GDM1 (cell line): ENCODE results near the gene DLG2.
"Not testable (repeated sequence)": the region's sequence is repeated elsewhere in the genome, so short reads cannot be mapped to it uniquely, and the experiment has no call there.

ENCODE experiments used
- DNase-seq: peaks from one replicate; lab custom pipeline; 2025; lab: John Stamatoyannopoulos, UW

DLG2 gene

DNA sequence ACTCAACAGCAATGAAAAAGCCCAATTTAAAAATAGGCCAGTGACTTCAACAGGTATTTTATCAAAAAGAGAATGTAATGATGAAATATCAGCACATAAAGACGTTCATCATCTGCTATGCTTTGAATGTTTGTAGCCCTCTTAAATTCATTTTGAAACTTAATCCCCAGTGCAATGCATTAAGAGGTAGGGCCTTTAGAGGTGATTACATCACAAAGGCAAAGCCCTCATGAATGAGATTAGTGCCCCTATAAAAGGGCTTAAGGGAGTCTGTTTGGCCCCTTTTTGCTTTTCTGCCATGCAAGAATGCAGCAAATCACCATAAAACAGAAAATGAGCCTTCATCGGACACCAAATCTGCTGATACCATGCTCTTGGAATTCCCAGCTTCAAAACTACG is 637.0 kb downstream of the DLG2 start:
- DNase-seq, result no peak

DNA sequence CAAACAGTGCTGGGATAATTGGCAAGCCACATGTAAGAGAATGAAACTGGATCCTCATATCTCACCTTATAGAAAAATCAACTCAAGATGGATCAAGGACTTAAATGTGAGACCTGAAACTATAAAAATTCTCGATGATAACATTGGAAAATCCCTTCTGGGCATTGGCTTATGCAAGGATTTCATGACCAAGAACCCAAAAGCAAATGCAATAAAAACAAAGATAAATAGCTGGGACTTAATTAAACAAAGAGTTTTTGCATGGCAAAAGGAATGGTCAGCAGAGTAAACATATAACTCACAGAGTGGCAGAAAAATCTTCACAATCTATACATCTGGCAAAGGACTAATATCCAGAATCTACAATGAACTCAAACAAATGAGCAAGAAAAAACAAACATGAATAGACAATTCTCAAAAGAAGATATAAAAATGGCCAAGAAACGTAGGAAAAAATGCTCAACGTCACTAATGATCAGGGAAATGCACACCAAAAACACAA is 639.4 kb downstream of the DLG2 start:
- DNase-seq, result not testable (repeated sequence)

DNA sequence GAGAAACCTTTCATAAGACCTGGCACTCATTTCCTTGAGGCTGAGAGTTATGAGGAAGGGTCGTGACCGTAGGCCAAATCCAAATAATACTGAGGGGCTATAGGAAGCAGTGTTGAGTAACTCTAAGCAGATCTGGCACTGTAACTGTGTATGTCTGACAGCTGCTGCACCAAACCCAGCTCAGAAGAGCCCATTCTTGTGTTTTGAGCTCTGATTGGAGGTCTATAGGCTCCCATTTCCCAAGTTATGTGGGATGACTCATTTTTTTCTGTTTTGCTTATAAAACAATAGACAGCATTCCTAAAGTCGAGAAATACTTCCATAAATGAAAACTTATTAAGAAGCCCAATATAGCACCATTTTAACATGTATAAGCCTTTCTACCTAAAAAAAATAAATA is 645.8 kb downstream of the DLG2 start:
- DNase-seq, result no peak

DNA sequence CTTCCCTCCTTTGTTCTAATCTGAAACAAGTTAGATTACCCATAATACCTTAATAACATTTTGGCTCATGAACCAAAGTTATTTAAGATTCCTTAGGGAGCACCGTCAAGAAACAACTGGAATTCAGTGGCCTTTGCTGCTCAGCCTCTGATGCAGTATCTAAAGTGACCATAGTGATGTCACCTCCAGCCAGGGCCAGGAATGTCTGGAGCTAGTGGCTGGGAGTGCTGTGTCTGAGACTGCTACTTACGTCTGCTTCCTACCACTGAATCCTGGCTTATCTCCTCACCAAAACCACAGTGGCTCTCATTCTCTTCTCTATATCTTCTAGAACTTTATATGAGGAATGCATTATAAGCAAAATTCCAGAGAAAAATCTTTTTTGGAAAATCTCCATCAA is 658.0 kb downstream of the DLG2 start:
- no peak for DNase-seq

DNA sequence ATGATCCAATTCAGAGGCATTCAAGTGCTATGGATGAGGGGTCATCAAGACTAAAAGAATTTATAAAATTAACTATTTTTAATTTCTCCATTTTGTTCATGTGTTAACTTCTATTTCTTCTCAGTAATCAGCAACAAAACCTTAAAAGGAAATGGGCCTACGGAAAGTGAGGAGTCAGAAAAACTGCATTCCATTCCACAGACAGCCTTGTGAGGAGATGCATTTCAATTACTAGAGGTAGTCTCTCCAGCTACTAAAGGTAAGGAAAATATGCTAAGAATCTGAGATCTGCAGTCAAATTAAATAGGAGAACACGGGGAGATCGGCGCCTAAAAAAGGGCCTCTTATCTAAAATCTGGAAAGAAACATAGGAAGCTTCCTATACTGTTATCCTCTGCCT is 661.7 kb downstream of the DLG2 start:
- no peak for DNase-seq

DNA sequence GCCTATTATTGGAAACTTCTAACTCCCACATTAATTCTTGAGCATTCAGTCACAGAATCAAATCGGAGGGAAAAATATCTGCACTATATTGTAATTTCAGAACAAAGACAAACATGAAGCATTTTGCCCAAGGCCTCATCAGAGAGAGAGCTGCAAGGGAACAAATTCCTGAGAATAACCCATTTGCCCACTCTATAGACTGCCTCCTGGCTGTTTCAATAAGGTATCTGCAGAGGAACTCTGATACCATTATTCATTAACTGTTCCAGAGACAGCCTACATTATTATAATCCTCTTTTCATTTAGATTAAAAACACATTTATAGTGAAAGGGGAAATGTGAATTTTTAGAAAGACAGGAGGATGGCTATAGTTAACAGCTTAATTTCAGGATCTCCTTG is 663.9 kb downstream of the DLG2 start:
- no peak for DNase-seq

DNA sequence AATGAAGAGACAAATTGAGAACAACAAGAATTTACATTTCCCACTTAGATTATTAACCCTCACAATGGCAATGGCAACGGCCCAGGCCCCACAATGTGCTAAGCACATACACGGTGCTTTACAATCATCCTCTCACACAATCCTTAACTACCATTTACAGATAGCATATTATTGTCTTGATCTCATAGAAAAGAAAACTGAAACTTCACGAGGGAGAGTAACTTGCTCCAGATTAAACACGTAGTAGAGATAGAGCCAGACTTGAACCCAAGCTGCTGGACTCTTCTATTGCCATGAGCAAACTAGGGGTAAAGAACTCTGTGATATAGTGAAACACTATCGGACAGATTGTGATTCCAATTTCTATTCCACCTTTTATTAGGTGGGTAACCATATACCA is 665.1 kb downstream of the DLG2 start:
- no peak for DNase-seq

DNA sequence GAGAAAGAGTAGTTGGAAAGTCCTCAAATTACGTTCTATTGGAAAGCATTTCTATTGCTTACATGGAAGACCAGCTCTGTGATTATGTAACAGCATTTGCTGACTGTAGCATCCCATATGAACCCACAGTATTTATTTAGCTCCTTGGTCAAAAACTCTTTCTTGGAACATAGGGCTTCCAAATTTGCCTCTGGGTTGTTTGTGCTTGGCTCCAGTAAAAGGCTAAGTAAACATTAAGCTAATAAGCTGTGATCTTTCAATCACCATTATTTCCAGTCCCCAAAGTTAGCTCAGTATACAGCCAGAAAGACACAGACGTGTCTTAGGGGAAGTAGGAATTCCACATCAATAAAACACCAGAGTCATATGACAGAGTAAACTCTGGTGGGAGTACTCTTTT is 668.8 kb downstream of the DLG2 start:
- DNase-seq, result no peak

DNA sequence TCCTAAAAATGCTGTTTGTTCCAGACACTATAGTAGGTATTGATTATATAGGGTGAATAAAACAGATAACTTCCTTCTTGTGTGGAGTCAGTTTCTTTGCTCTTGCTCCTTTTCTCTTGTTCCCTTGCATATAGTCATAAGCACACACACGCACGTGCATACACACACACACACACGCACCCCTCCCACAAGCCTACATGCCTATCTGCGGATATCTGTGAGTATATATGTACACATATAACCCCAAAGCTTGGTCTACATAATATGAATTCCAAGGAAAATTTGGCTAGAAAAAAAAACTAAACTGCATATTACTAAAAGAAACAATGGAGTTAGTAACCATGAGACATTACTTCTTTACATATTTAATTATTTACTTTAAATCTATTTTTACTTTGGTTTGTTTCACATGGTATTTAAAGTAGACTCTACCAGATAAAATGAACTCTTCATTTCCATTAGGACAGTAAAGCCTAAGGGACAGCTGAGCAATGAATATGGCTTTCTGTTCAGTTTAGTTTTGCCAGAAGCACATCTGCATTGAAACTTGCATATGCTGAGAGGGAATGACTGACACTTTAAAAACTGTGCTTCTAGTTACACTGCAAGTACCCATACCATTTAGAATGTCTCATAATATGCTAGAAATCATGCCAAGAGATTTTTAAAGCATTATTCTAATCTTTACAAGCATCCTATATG is 676.4 kb downstream of the DLG2 start:
- DNase-seq, result no peak

DNA sequence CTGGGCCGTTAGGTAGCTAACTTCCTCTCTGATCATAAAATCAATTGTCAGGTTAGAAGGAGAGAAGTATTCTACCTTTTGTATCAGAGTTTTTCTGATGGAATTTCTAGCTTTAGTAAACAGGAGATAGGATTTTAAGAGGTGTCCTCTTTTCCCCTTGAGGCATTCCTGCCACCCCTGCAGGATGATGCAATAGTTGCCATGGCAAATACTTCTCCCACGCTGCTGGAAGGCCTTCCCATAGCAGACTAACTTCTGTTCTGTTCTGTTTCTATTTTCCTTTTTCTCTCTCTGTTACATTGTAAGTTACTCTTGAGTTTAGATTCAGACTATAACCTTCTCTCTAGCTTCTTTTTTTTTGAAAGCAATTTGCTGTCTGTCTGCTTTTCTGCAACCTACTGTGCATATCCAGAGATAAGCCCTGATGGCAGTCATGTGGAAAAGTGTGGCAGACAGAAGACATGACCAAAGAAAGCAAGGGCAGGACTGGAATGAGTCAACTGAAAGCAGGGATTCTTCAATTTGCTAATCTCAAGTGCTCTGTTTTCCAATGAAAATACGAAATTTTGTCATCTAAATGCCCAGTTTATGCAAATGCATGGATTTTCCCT is 679.1 kb downstream of the DLG2 start:
- DNase-seq, result no peak

DNA sequence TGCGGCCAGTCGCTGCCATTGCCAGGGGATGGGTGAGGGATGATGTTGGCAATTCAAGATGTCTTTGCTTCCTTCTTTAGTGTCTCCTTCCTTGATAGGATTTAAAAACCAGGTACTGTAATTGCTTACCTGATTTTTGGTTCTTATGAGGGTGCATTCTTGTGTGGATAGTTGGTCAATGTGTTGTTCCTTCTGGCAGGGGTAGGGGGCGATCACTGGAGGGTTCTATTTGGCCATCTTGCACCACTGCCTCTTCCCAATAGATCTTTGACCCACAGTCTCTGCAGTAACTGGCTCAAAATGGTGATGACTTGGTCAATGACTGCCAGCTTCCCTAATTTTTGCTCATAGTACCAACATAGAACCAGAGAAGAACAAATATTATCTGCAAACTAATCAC is 680.1 kb downstream of the DLG2 start:
- no peak for DNase-seq

DNA sequence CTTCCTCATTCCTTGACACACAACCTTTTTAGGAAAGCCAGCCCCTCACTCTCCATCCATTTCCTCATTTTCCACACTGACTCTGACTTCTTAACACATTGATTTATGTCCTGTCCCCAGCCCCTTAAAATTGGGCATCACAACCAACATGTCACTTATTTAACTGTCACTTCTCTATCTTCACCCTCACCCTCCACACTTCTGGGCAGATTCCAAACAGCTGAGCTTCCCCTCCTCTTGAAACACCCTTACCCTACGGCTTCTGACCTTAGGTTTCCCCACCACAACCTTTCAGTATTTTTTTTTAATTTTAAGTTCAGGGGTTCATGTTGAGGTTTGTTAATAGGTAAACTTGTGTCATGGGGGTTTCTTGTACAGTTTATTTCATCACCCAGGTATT is 696.3 kb downstream of the DLG2 start:
- no peak for DNase-seq

DNA sequence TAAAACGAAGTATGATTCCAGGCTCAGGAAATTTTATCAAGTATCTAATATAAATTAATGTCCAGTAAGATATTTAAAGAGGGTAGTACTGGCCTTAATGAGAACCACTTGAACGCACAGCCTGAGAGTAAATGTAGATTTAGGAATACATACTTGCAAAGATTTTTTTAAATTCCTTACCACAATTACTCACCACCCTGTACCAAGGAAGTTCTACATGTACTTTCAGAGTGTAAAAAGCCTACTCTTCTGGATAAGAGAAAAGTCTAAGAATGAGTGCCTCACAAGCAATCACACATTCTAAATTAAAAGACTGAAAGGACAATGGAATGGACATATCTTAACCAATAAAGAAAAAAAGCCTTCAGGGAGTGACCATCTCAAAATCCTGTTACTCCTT is 697.4 kb downstream of the DLG2 start:
- no peak for DNase-seq

DNA sequence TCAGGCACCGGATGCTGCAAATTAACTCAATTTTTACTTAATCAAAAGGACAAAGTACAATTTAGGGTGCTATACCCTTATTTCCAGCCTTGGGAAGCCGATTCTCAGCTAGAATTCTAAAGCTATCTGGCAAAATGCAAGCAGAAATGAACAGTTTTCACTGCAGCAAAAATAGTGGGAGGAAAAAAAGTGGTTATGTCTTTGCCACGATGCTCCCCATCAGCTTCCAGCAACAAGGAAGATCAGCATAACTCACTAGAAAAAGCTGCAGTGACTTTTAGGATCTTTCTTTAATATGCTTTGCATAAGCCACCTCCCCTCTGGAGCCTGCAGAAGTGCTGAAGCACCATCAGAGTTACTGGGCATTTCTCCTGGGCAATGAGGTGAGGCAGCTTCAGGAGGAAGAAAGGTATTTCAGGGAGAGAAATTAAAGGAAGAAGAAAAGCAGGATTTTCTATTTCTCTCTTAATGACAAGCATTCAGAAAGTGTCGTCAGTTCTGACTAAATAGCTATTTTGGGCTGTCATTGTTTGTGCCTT is 702.9 kb downstream of the DLG2 start:
- DNase-seq, result no peak

DNA sequence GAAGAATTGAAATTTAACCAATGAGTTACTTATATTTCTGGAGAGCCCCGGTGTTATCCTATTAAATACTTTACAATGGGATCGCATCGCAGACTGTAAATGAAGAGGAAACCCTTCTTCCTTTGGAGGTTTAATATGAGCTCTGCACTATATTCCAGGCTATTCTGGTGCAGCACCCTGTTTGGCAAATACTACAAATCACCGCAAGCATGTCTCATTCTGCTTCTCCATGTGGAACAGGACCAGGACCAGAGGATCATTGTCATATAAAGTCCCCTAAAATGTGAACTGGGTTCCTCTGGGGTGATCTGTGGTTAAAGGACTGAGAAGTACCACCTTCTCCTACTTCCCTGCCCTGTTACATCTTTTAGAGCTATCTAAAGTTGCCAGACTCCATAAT is 703.7 kb downstream of the DLG2 start:
- no peak for DNase-seq

DNA sequence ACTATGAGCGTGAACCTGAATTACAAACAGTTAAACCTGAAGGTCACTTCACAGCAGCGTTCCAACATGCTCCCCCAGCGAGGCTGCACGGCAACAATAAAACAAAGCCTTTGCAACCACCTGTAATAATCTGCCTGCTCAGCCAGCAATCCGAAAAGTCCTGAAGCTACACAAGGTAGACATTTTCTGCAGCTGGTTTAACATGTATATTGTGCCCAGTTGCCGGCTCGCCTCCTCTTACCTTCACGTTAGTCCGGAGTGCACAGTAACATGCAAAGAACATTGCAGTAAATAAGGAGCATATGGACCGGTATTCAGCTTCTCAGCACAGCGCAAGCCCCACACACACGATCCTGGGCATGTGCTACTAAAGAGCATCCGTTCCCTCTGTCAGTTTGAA is 704.3 kb downstream of the DLG2 start:
- no peak for DNase-seq

DNA sequence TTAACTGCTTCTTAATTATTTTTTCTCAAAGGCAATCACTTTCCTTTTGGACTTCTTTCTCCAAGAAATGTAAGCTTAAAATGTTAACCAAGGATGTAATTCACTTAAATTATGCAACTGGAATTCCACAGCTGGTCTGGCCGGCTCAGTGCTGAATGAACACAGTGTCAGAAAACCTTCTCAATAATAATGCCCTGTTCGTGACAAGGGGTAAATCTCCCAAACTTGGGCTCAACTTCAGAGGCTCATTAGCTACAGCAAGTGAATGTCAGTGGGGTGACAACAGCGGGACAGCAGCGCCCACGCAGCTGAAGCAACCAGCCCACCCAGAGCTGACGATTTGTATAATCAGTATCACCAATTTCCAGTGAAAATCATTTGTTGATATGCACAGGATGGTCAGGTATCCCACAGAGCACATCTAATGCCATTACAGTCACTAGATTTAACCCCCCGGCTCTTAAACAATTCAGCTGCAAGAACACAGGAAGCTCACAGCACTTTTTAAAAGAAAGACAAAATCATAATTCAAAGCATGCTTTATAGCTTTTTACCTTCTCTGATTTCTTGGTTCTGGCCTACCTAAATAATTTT is 704.8 kb downstream of the DLG2 start:
- DNase-seq, result no peak

DNA sequence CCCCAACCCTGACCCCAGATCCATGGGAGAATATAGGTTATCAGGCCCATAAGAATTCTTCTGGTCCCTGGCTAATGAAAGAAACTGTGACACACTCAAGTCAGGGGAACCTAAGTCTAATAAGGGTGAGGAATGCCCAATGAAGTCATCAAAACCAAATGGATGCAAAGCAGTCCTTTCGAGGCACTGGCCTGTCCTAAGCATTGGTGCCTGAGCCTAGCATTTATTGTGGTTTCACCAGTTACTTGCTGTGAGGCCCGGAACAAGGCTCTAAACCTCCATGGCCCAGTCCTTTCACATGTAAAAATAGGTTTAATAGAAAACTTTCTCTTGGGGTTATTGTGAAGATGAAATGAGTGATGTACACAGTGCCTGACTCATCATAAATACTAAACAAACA is 712.6 kb downstream of the DLG2 start:
- DNase-seq, result no peak

DNA sequence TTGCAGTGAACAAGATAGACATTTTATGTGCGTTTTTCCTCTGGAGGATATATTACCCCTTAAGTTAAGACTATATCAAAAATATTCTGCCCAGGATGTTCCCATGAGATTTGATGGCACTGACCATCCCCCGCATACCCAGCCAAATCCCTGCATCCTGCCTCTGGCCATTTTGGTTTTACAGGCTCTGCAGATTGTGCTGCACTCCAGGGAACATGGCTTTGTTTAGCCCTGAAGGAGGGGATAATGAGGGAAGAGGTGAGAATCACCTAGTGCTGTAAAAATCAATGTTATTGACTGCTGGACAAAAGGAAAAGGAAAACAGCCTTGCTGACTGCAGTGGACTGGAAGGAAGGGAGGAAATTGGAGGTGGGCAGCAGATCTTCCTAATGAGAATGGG is 717.4 kb downstream of the DLG2 start:
- DNase-seq, result no peak

DNA sequence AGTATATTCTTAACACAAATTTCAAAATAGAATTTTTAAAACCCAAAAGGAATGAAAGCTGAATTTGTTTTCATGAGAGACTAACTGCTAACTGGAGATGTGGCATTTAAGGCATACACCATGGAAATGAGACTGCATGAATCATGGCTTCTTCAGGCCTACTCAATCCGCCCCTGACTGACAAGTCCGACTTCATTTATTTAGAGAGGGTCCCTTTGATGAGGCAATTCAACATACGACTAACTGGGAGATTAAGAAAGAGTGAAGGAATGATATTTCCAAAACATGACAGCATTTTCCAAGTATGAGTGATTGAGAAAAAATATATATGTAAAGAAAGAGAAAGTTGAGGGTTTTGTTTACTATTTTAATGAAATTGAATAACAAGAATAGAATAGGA is 720.1 kb downstream of the DLG2 start:
- no peak for DNase-seq

DNA sequence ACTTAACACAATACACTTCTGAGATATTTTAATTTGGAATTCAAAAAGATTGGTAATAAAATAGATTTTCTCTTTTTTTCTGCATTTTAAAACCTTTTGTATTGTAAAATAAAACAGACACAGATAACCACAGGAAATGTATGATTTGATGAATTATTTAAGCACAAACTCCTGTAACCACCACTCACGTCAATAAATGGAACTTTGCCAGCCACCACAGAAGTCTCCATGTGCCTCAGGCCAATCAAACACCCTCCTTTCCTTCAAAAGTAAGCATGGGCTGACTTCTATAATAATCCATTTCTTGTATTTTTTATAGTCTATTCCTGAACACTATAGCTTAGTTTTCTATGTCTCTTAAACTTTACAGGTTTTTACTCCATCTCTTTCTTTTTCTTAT is 721.7 kb downstream of the DLG2 start:
- no peak for DNase-seq

DNA sequence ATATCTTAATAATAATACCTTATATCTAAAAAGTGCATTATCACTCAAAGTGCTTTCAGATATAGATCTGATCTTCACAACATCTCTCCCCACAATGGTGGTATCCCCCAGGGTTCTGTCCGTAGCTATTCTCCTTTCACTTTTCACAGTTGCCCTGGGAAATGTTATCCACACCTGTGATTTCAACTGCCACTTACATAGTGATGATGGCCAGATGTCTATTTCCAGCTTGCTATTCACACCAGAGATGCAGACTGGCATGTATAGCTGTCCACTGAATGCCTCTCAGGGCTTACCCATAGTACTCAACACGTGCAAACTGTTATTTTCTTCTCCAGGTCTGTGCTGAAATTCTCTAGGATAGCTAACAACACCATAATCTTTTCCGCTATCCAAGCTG is 724.7 kb downstream of the DLG2 start:
- no peak for DNase-seq

DNA sequence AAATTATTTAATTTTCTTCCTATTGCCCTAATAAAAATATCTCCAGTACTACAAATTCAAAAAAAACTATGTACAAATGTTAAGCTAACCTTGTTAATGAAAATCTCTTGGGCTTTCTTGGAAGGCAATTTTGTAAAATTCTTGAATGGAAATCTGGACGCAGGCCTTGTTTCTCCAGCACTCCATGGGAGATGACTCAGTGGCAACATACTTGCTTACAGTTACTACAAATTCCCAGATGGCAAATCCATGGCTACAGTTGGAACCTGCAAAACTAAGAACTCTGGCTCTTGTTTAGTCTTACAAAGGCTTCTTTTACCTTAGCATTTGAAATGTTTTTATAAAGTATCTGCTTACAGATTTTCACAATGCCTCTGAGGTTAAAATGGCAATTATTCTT is 725.2 kb downstream of the DLG2 start:
- no peak for DNase-seq
